Stimulated activated CD4-positive, alpha-beta T cell treated with anti-CD3 and anti-CD28 coated beads, Interleukin-4, amount 100 ng/mL, for 24 hours (primary cell): Measurements from ENCODE around the gene ATRNL1.
"Not testable (repeated sequence)": the region's sequence is repeated elsewhere in the genome, so short reads cannot be mapped to it uniquely, and the experiment has no call there.

Experiments used
- DNase-seq: peaks from one replicate; pipeline ENCODE4 v3.0.0-alpha.2; 2020

Gene ATRNL1

DNA sequence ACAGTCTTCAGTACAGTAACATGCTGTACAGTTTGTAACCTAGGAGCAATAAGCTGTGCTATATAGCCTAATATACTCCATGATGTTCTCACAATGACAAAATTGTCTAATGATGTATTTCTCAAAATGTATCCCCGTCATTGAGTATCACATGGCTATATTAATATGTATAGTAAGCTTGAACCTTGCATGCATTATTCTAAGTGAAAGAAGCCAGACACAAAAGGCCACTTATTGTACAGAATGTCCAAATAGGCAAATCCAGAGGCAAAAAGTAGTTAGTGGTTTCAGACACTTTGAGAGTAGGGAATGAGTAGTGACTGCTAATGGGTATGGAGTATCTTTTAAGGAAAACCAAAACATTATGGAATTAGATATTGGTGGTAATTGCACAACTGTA lies 545.1 kb downstream of the ATRNL1 start:
- DNase-seq = no peak

- no peak for DNase-seq
These were observed 556.1 kb downstream of the ATRNL1 start for GRCh38 chr10:115649217-115649616.

DNA sequence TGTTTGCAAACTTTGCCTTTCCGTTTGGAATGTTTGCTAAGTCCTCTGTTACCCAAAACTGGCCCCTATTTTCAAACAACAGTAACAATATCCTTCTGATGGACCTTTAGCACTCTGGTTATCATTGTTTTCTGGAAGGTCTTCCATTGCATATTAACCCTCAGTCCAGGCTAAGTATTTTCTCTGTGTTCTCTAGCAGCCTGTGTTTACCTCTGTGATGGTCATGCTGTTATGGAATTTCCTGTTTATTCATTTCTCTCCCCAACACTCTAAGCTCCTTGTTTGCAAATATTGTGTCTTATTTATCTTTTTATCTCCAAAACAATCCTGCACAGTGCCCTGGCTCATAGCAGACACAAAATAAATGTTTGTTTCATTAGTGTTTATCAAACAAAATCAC lies 560.3 kb downstream of the ATRNL1 start:
- no peak for DNase-seq

DNA sequence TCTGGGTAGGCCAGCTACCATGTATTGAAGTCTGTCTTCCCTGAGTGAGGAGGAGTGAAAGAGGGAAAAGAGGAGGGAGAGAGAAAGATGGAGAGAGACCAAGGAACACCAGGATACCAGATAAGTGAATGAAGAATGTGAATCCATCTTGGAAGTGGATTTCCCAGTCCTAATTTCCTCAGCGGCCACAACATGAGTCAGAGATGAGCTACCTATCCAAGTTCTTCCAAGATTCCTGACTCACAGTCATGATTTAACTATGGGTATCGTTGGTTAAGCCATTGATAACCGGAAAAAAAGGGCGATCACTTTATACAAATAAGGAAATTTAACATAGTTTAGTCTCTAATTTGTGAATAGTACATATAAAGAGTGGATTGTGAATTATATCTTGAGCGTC lies 561.8 kb downstream of the ATRNL1 start:
- DNase-seq = no peak

DNA sequence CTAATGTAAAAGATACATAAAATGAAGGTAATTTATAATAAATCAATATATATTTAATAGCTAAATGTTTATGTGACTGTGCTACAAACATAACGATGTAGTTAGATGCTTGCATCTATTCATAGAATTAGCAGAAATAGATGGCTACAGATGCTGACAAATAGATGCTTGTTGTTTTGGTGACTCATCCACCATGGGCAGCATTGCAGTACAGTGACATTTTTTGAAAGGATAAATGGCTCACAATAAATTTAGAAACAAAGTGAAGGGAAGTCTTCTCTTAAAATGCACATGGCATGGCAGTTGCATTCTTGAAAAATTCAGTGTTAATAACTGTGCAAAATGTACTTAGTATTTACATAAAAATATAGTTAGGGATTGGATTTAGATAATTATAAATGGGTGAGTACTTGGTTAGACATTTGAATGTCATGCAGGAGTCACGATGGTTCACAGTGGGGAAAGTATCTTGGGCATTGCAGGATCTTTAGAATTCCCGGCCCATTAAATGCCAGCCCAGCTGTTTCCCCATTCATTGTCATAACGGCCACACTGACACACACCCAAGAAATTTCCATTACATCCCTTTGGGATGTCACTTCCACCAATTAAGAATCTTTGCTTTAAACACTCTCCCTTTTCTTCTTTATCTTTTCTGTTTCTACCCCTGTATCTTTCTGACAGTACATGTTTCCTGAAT lies 564.1 kb downstream of the ATRNL1 start:
- DNase-seq = no peak

- no peak for DNase-seq
These were observed 566.5 kb downstream of the ATRNL1 start for GRCh38 chr10:115659616-115660015.

DNA sequence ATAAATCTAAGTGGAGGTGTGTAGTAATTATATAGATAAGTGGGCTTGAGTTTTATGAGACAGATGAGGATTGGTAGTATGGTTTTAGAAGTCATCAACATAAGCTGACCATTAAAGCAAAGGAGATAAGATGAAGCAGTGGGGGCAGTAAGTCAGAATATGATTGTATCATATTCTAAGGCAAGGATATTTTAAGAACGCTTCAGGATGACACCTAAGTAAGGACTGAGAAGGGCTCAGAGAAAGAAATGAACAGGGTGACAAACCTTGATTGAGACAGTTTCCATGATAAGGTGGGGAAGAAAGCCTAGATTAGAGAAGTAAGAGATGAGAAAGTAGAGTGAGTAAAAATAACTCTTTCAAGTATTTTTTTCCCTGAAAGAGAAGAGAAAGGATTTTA lies 567.2 kb downstream of the ATRNL1 start:
- no peak for DNase-seq

- no peak for DNase-seq
These were observed 569.3 kb downstream of the ATRNL1 start for GRCh38 chr10:115662422-115662821.

DNA sequence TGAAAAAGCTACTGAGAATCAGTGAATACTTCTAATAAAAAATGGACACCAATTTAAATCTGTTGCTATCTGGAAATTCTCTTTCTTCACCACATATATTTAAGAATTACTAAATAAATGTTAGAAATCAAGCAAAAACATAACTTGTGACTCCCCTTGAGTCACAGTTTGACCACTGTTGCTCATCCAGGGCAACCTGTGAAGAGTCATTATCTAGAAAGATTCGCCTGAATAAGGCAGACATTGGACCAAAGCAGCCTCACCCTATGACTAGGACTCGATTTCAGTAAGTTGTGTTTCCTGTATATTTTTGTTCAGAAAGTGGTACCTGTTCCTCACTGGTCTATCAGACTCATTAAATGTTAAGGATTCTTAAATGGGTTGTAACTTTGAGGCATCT lies 572.4 kb downstream of the ATRNL1 start:
- DNase-seq = no peak

DNA sequence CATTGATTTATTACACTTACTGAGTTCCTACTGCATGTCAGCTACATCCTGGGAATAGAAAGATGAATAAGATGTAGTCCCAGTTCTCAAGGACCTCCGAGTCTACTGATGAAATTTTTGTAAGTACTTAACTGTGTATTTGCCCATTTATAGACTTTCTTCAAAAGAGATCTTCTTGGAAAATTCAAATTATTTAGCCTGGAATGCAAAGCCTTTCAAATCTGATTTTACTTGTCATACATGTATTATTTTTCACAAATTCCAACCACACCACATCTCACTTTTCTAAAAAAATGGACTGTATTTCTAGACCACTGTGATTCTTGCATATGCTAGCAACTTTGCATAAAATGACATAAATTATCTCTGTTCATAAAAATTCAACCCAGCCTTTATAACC lies 581.3 kb downstream of the ATRNL1 start:
- no peak for DNase-seq

DNA sequence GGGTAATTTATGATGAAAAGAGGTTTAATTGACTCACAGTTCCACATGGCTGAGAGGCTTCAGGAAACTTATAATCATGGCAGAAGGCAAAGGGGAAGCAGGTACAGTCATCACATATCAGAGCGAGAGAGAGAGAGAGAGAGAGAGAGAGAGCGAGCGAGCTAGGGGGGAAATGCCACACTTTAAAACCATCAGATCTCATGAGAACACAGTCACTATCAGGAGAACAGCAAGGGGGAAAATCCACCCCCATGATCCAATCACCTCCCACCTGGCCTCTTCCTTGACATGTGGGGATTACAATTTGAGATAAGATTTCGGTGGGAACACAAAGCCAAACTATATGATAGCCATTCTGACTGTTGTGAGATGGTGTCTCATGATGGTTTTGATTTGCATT lies 603.6 kb downstream of the ATRNL1 start:
- DNase-seq = no peak

GRCh38 chr10:115706026-115706425 lies 612.9 kb downstream of the ATRNL1 start:
- DNase-seq = no peak

- DNase-seq = no peak
These were observed 613.4 kb downstream of the ATRNL1 start for GRCh38 chr10:115706488-115707076.

GRCh38 chr10:115710136-115710535 lies 617.0 kb downstream of the ATRNL1 start:
- no peak for DNase-seq

DNA sequence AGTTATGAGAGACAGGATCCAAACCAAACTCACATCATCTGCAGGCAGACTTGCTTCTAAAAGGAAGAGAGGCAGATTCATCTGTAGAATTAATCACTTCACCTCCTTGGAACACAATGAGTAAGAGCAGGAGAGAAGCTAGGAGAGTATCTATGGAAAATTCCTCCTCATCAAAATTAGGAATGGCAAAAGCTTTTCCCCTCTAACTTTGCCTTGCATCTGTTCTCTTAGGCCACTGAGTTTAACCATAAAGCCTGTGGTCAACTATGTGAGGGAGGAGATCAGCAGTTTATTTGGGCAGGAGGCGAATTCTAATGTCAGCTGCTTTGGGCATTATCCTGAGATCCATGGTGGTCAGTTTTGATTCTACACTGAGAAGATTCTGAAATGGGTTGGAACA lies 618.1 kb downstream of the ATRNL1 start:
- no peak for DNase-seq

GRCh38 chr10:115720121-115720520 lies 627.0 kb downstream of the ATRNL1 start:
- no peak for DNase-seq

DNA sequence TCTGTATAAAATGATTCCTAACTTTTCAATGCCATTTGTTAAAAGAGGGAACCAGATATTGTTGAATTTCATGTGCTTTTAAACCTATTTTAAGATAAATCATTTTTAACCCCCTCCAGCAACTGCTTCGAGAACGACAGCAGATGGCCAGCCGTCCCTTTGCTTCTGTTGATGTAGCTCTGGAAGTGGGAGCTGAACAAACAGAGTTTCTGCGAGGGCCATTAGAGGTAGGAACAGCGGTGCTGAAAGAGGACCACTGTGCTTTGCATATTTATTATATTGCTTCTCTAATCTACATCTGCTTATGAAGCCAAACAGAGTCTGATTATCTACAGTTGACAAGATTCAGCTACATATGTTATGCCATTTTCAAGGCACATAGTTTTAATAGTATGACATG lies 634.0 kb downstream of the ATRNL1 start:
- no peak for DNase-seq

DNA sequence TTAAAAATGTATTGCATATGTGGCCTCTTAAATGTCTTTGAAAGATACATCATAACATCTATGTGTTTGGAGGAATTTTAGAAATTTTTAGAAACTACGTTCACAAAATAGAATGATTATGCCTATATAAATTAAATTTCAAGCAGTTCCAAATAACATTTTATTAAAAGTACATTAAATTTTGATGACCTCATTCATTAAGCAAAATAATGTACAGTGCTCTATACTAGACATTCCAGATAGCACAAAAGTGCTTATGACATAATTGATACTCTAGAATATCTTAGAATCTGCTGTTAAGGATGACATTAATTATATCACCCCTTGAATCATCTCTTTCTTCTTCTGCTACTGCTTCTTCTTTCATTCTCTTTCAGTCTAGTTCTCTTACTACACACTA lies 650.9 kb downstream of the ATRNL1 start:
- no peak for DNase-seq

DNA sequence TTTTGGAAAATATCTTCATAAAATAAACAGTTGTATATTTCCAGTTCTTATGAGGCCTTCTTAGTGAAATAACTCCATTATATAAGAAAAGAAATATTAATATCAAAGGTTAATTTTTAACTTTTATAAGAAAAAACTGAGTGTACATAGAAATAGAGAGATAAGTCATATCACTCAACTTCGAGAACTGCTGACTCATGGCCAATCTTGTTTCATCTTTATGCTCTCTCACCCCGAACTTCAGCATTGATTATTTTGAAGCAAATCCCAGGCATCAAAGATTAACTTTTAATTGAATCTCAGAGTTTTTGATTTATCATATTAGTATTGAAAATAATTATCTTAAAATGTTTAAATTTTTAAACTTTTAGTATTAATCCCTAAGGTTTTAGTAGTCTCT lies 652.8 kb downstream of the ATRNL1 start:
- no peak for DNase-seq

DNA sequence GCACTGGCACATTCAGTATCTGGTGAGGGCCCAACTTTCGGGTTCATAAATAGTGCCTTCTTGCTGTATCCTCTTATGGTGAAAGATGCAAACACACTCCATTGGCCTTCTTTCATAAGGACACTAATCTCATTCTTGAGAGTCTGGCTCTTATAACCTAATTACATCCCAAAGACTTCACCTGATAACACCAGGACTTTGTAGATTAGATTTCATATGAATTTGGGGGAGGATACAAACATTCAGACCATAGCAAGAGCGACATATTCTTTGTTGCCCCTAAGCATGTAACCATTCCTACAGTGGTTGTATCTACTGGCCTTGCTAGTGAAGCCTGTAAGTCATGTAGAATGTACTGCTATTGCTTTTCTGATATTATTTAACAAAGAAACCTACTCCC lies 654.6 kb downstream of the ATRNL1 start:
- no peak for DNase-seq

GRCh38 chr10:115758488-115758887 lies 665.3 kb downstream of the ATRNL1 start:
- DNase-seq = not testable (repeated sequence)

DNA sequence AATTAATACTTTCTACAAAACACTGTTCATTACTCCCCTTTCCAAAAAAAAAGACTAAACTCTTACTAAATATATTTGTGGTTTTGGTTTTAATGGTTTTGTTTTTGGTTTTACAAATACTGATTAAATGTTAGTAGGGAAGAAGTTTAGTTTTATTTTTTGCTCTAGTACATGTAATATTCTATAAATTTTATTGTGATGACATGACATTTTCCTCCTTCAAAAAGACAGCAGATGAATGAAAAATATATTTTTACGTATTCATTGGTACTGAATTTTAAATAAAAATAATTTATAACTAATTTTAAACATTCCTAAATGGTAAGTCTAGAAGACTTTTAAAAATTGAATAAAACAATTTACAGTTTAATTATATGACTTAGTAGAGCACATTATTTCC lies 667.0 kb downstream of the ATRNL1 start:
- DNase-seq = no peak

DNA sequence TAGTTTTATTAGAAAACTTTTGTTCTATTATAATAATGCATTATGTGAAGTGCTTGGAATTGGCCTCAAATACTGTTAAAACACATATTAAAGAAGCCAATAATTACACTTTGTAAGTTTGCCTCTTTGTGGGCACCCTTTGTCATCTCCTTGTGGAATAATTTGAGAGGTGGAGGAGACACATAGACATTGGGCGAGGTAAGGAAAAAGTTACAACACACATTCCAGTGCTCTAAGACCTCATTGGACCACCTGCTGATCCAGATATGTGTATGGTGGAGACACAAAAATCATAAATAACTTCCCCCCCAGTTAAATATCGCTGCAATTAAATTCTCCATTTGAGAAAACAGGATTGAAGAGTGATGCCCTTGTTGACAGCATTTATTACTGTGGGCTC lies 668.0 kb downstream of the ATRNL1 start:
- no peak for DNase-seq

DNA sequence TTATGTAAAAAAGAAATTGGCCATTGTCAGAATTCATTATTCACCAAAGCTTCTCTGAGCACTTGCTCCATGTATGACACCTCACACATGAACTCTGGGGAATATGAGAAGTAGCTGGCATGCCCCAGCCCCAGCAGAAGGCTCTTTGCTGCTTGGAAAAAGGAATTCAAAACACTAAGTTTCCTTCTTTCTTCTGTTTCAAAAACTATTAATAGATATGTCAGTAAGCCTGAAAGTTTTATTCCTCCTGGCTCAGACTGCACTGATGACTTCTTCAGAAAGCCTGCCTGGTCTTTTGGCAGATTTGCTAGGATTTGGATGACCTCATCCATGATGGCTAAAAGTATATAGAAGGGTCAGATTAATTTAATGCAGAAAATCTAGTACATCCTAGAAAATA lies 668.9 kb downstream of the ATRNL1 start:
- DNase-seq = no peak

DNA sequence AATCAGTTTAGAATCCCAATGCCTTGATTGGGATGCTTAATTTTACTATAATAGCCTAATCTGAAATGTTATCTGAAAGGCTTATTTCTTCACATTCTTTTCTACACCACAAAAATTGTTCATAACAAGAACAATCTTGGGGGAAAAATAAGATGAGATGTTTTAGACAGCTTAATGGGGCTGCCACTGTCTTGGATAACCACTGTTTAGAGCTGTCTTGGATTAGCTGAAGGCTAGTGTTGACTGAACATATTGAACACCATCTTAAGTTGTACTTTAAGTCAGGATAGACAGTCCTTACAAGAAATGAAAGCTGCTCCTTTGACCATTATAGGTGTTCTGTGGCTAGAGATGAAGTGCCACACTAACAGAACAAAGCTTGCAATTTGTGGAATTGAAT lies 678.6 kb downstream of the ATRNL1 start:
- no peak for DNase-seq
